Mucosa of stomach (tissue), 1 donor: Measurements from ENCODE around the gene ABCA9.

Source experiments
- H3K27me3 ChIP-seq: one replicate; pipeline ENCODE4 v1.7.0; 2013; ENCODE audit warnings: mild to moderate bottlenecking, low read length; ENCODE audit not compliant: control insufficient read depth, insufficient read depth
- H3K36me3 ChIP-seq: one replicate; pipeline ENCODE4 v1.7.0; 2013; ENCODE audit warnings: low read length; ENCODE audit not compliant: control insufficient read depth, insufficient read depth
- H3K4me1 ChIP-seq: one replicate; pipeline ENCODE4 v1.7.0; 2013; ENCODE audit warnings: mild to moderate bottlenecking, low read length; ENCODE audit not compliant: control insufficient read depth, insufficient read depth
- H3K4me3 ChIP-seq: one replicate; pipeline ENCODE4 v1.7.0; 2013; ENCODE audit warnings: low read length
- H3K9ac ChIP-seq: one replicate; pipeline ENCODE4 v1.7.0; 2013; ENCODE audit warnings: mild to moderate bottlenecking, low read length, moderate library complexity
- H3K9me3 ChIP-seq: one replicate; pipeline ENCODE4 v1.7.0; 2013; ENCODE audit warnings: mild to moderate bottlenecking, low read length, moderate library complexity; ENCODE audit not compliant: control insufficient read depth
- donor health status: Pancreatic carcinoma.

Gene ABCA9

DNA sequence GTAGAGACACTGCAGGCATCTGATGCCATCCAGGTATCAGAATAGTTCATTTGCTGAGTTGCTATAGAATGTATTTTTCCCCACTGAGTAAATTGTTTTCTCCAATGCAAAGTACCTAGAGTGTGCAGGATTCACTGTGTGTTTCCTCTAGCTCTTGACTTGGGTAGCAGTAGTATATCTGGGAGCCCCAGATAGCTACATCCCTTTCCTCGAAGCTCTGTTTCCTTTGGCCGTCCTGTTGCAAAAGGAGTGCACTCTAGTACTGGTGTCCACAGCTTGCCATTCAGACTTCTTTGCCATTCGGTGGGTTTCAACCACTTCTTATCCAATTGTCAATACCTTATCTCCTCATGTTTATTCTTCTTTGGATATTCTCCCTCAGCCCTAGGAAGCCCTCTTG lies 118.3 kb downstream of the ABCA9 start:
- Histone ChIP-seq H3K36me3 (no peaks in the 10 kb centered on the region), H3K27me3 (no peaks in the 10 kb centered on the region), H3K4me1 (no peaks in the 10 kb centered on the region), H3K9ac (no peak overlapping the region), H3K4me3 (no peak overlapping the region), H3K9me3 (no peaks in the 10 kb centered on the region)

DNA sequence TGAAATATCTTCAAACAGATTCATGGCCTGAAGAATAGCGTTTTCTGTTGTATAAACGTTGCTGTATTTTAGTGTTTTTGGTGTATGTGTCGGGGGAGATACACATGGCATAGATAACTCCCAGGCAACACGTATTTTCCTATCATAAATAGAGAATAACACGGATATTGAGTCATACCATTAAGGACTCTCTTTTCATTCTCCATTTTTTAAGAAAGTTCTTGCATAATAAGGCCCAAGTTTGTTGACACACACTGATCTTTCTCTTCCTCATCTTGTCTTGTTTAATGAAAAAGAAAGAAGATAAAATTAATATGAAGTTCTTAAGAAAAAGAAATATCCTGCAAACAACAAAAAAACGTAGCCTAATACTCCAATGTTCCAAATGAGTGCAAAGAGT lies 119.0 kb downstream of the ABCA9 start:
- H3K9me3 ChIP-seq = no peaks in the 10 kb centered on the region
- no peaks in the 10 kb centered on the region for H3K4me1 ChIP-seq
- no peaks in the 10 kb centered on the region for H3K36me3 ChIP-seq
- H3K27me3 ChIP-seq = no peaks in the 10 kb centered on the region
- no peak overlapping the region for H3K4me3 ChIP-seq
- no peak overlapping the region for H3K9ac ChIP-seq

DNA sequence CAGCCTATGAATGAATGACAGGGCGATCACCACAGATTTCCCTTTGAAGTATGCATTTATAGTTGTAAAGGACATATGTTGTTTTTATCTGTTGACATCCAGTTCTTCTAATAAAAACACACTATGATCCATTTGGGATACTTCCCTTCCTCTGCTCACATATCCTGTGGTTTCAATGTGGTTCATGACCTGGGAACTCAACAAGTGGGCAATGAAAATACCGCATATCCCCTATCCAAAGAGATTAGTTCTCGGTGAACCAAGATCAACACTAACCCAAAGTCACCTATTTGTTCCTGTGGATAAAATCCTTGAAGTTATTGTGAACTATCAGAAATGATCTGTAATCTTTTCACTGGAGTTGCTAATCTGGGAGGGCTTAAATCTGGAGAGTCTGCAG lies 121.5 kb downstream of the ABCA9 start:
- Histone ChIP-seq H3K9me3 (no peaks in the 10 kb centered on the region), H3K27me3 (no peaks in the 10 kb centered on the region), H3K4me3 (no peak overlapping the region), H3K9ac (no peak overlapping the region), H3K4me1 (no peaks in the 10 kb centered on the region), H3K36me3 (no peaks in the 10 kb centered on the region)

- Histone ChIP-seq H3K27me3 (no peaks in the 10 kb centered on the region), H3K4me3 (no peak overlapping the region), H3K9me3 (no peaks in the 10 kb centered on the region), H3K9ac (no peak overlapping the region), H3K36me3 (no peaks in the 10 kb centered on the region), H3K4me1 (no peaks in the 10 kb centered on the region)
Observed at GRCh38 chr17:68937890-68938514, 122.7 kb downstream of the ABCA9 start.

DNA sequence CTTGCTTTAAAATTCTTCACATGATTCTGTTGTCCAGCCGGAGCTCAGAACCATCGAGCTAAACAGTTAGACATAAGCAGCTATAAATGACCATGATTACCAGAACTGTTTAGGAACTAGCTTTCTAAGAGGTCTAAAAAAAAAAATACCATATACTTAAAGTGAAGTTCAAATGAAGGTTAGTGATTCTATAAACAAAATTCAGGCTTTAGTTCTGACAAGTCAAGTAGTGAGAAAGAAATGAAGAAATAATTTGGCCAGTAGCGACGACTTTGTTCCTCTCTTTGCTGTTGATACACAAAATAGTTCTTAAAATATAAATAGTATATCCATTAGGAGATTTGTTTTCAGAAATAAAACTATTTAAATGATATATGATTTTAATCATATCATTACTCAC lies 133.2 kb downstream of the ABCA9 start:
- no peaks in the 10 kb centered on the region for H3K4me1 ChIP-seq
- H3K4me3 ChIP-seq = no peak overlapping the region
- no peaks in the 10 kb centered on the region for H3K36me3 ChIP-seq
- H3K9me3 ChIP-seq = no peaks in the 10 kb centered on the region
- H3K9ac ChIP-seq = no peak overlapping the region
- H3K27me3 ChIP-seq = no peaks in the 10 kb centered on the region

- H3K27me3 ChIP-seq = no peaks in the 10 kb centered on the region
- no peak overlapping the region for H3K9ac ChIP-seq
- no peak overlapping the region for H3K4me3 ChIP-seq
- no peaks in the 10 kb centered on the region for H3K9me3 ChIP-seq
- no peaks in the 10 kb centered on the region for H3K4me1 ChIP-seq
- H3K36me3 ChIP-seq = no peaks in the 10 kb centered on the region
Observed at GRCh38 chr17:68924793-68925720, 135.7 kb downstream of the ABCA9 start.
